GM23248 (cell line): ENCODE measurements around the gene FLOT1. TPM values are rescaled to one million over a fixed set of nuclear protein-coding genes. Genes with fewer than 3 reads are reported as not detected.

Experiments used
- DNase-seq: peaks from one replicate; pipeline ENCODE4 v3.0.0-alpha.2; 2015
- H2AFZ ChIP-seq: fragments of 200-600 bp; sonication (generic); 2 replicates; pipeline ENCODE4 v1.6.1; 2016; ENCODE audit warnings: antibody characterized with exemption
- H3F3A ChIP-seq: fragments of 200-600 bp; sonication (generic); 2 replicates; pipeline ENCODE4 v1.6.1; 2016; ENCODE audit warnings: mild to moderate bottlenecking, antibody characterized with exemption, mixed run types; ENCODE audit not compliant: insufficient read depth
- H3K27ac ChIP-seq: fragments of 200-600 bp; sonication (generic); 2 replicates; pipeline ENCODE4 v1.5.1; 2016; ENCODE audit warnings: mild to moderate bottlenecking
- H3K27me3 ChIP-seq: fragments of 200-600 bp; sonication (generic); replicated peaks from 2 replicates; pipeline ENCODE4 v1.6.1; 2016; ENCODE audit warnings: mild to moderate bottlenecking; ENCODE audit not compliant: insufficient read depth
- H3K36me3 ChIP-seq: fragments of 200-600 bp; sonication (generic); 2 replicates; pipeline ENCODE4 v1.6.1; 2016; ENCODE audit warnings: low read depth, mild to moderate bottlenecking
- H3K4me1 ChIP-seq: fragments of 200-600 bp; sonication (generic); 2 replicates; pipeline ENCODE4 v1.6.1; 2016; ENCODE audit warnings: mild to moderate bottlenecking; ENCODE audit not compliant: insufficient read depth
- H3K4me2 ChIP-seq: fragments of 200-600 bp; sonication (generic); one replicate; pipeline ENCODE4 v1.6.1; 2016; ENCODE audit warnings: mild to moderate bottlenecking; ENCODE audit not compliant: unreplicated experiment
- H3K4me3 ChIP-seq: fragments of 200-600 bp; sonication (generic); 2 replicates; pipeline ENCODE4 v1.5.1; 2016; ENCODE audit warnings: mild to moderate bottlenecking
- H3K79me2 ChIP-seq: fragments of 200-600 bp; sonication (generic); 2 replicates; pipeline ENCODE4 v1.6.1; 2016; ENCODE audit warnings: mild to moderate bottlenecking; ENCODE audit not compliant: insufficient read depth
- H3K9ac ChIP-seq: fragments of 200-600 bp; sonication (generic); 2 replicates; pipeline ENCODE4 v1.6.1; 2016; ENCODE audit warnings: mild to moderate bottlenecking
- H3K9me2 ChIP-seq: fragments of 200-600 bp; sonication (generic); 2 replicates; pipeline ENCODE4 v1.6.1; 2016; ENCODE audit warnings: mixed run types, mild to moderate bottlenecking, moderate library complexity; ENCODE audit not compliant: insufficient read depth
- H3K9me3 ChIP-seq: fragments of 200-600 bp; sonication (generic); one replicate; pipeline ENCODE4 v1.6.1; 2017; ENCODE audit warnings: low read depth
- H4K20me1 ChIP-seq: fragments of 200-600 bp; sonication (generic); 2 replicates; pipeline ENCODE4 v1.6.0; 2016; ENCODE audit not compliant: insufficient read depth
- EZH2 ChIP-seq: fragments of 200-600 bp; sonication (generic); IDR thresholded peaks from 2 replicates; pipeline ENCODE4 v1.6.1; 2018; ENCODE audit warnings: antibody characterized with exemption, mild to moderate bottlenecking; ENCODE audit not compliant: insufficient read depth, poor library complexity, severe bottlenecking
- EZH2phosphoT487 ChIP-seq: fragments of 200-600 bp; sonication (generic); IDR thresholded peaks from 2 replicates; pipeline ENCODE4 v1.6.1; 2018; ENCODE audit warnings: antibody characterized with exemption, moderate library complexity, mild to moderate bottlenecking, low read depth; ENCODE audit not compliant: insufficient read depth
- WGBS, 2 experiments: methylation state at CpG; one replicate each; pipeline ENCODE4 v1.1.6; 2015 to 2017; ENCODE audit warnings: low lambda C conversion rate in 2 of 2, low coverage in 1 of 2; ENCODE audit errors: missing lambda C conversion rate in 2 of 2; 5-methylcytosine and 5-hydroxymethylcytosine counted together
- in situ Hi-C: fragments of 300-500 bp; cut with MboI; formaldehyde crosslinking; loops from 2 replicates; pipeline ENCODE4 v1.15.0; 2020
- polyA plus RNA-seq: library from polyadenylated mRNA; unstranded; fragments of >200 nt; fragmentation: Nextera tagmentation; extraction: Ambion mirVana; gene quantifications from 2 replicates; pipeline ENCODE4 v1.2.1, GENCODE V29; 2016
- total RNA-seq: library from RNA; depleted of rRNA; stranded (reverse); fragments of >200 nt; shearing (Covaris generic); gene quantifications from 2 replicates; pipeline ENCODE4 v1.2.3, GENCODE V29; 2014

Gene FLOT1
- total and polyA plus RNA-seq, 2 experiments from 2014 or later, result 165 to 171 TPM

GRCh38 chr6:30747300-30747687 is 4.8 kb upstream of the FLOT1 start:
- H3K27me3 ChIP-seq, result no peaks in the 10 kb centered on the region
- H3K9me3 ChIP-seq, result no peaks in the 10 kb centered on the region
- H3K9ac ChIP-seq, result no peak overlapping the region
- TF ChIP-seq EZH2, result no peak
- no peak for TF ChIP-seq EZH2phosphoT487
- H4K20me1 ChIP-seq, result no peaks in the 10 kb centered on the region
- no peak overlapping the region for H3K4me2 ChIP-seq
- peaks cover 7% of the 10 kb centered on the region; the same call in 1 of the 2 replicates for H3K36me3 ChIP-seq
- no peak overlapping the region for H3K4me3 ChIP-seq
- 83 to 88% methylated on average over 1 of the region's 1 CpG for WGBS, 2 experiments
- no peaks in the 10 kb centered on the region for H3K9me2 ChIP-seq
- no peak for DNase-seq
- in situ Hi-C loops, result loop anchor here (10.0 to 25.0 kb wide), 2 partner anchors 68 to 340 kb away; no protein-coding TSS in a partner anchor
- H2AFZ ChIP-seq, result no peak overlapping the region
- H3K4me1 ChIP-seq, result peaks cover 40% of the 10 kb centered on the region
- H3K27ac ChIP-seq, result peak overlapping the region; percentile 96; the same call in 1 of the 2 replicates
- peaks cover 51% of the 10 kb centered on the region for H3F3A ChIP-seq
- peaks cover 16% of the 10 kb centered on the region for H3K79me2 ChIP-seq

- in situ Hi-C loops, result loop anchor here (10.0 to 25.0 kb wide), 2 partner anchors 71 to 343 kb away; no protein-coding TSS in a partner anchor
- DNase-seq, result peak; percentile 95
- Histone ChIP-seq H3F3A (peaks cover 41% of the 10 kb centered on the region), H3K27me3 (no peaks in the 10 kb centered on the region), H3K9me3 (no peaks in the 10 kb centered on the region), H2AFZ (0 out of 2 replicates have a peak within 1 kb of the TSS, but pooled peaks have one; percentile 9), H3K4me2 (peak within 1 kb of the TSS; percentile 83), H3K36me3 (peaks cover 22% of the 10 kb centered on the region; the same call in 1 of the 2 replicates), H3K4me3 (peak within 1 kb of the TSS; percentile 98), H3K9ac (peak within 1 kb of the TSS; percentile 99), H3K79me2 (peaks cover 47% of the 10 kb centered on the region), H3K9me2 (no peaks in the 10 kb centered on the region), H4K20me1 (no peaks in the 10 kb centered on the region), H3K27ac (peak within 1 kb of the TSS; percentile 96), H3K4me1 (peaks cover 45% of the 10 kb centered on the region)
- no peak for TF ChIP-seq EZH2
- no peak for TF ChIP-seq EZH2phosphoT487
- 1% methylated on average over 49 to 54 of the region's 54 CpGs for WGBS, 2 experiments
These were observed 1.7 kb upstream of the FLOT1 start, which contains the start of gene IER3 for GRCh38 chr6:30744054-30744805. Gene IER3 (minus strand): TSS chr6:30744547. CDS start chr6:30744518, 29 bp downstream.

GRCh38 chr6:30743099-30744053 is 889 bp upstream of the FLOT1 start:
- Histone ChIP-seq H3K27me3 (no peaks in the 10 kb centered on the region), H3K9ac (peak overlapping the region; percentile 99), H4K20me1 (no peaks in the 10 kb centered on the region), H3K9me3 (no peaks in the 10 kb centered on the region), H3K9me2 (no peaks in the 10 kb centered on the region), H3K4me2 (peak overlapping the region; percentile 83), H3K4me3 (peak overlapping the region; percentile 98), H3K27ac (peak overlapping the region; percentile 96), H3K36me3 (peaks cover 22% of the 10 kb centered on the region; the same call in 1 of the 2 replicates), H3K79me2 (peaks cover 55% of the 10 kb centered on the region), H2AFZ (no peak overlapping the region), H3F3A (peaks cover 35% of the 10 kb centered on the region), H3K4me1 (peaks cover 38% of the 10 kb centered on the region)
- DNase-seq, result peak; percentile 58
- WGBS, 2 experiments, result 1% methylated on average over 52 to 54 of the region's 55 CpGs
- TF ChIP-seq EZH2, result no peak
- TF ChIP-seq EZH2phosphoT487, result 0 out of 2 replicates have a peak, but pooled peaks have one; percentile 39
- in situ Hi-C loops, result loop anchor here (10.0 to 25.0 kb wide), 2 partner anchors 71 to 344 kb away; no protein-coding TSS in a partner anchor

- H3K79me2 ChIP-seq, result peaks cover 71% of the 10 kb centered on the region
- TF ChIP-seq EZH2phosphoT487 (no peak), EZH2 (no peak)
- H3K27me3 ChIP-seq, result no peaks in the 10 kb centered on the region
- peaks cover 29% of the 10 kb centered on the region for H3K4me1 ChIP-seq
- WGBS, 2 experiments, result 4 to 5% methylated on average over 12 to 13 of the region's 13 CpGs
- H3K4me2 ChIP-seq, result peak overlapping the region; percentile 85
- no peaks in the 10 kb centered on the region for H3K9me3 ChIP-seq
- peak overlapping the region; percentile 98 for H3K4me3 ChIP-seq
- H3F3A ChIP-seq, result peaks cover 30% of the 10 kb centered on the region
- no peaks in the 10 kb centered on the region for H3K9me2 ChIP-seq
- in situ Hi-C loops, result loop anchor here (10.0 to 25.0 kb wide), 2 partner anchors 73 to 345 kb away; no protein-coding TSS in a partner anchor
- peak overlapping the region; percentile 96 for H3K27ac ChIP-seq
- no peak for DNase-seq
- H4K20me1 ChIP-seq, result no peaks in the 10 kb centered on the region
- peak overlapping the region; percentile 99 for H3K9ac ChIP-seq
- H2AFZ ChIP-seq, result no peak overlapping the region
- H3K36me3 ChIP-seq, result peaks cover 28% of the 10 kb centered on the region
These were observed 635 bp downstream of the FLOT1 start for GRCh38 chr6:30741789-30742315.
